ENCODE results near the gene SGTA. TPM values are rescaled to one million over a fixed set of nuclear protein-coding genes. Genes with fewer than 3 reads are reported as not detected.

Gene SGTA
- total RNA-seq, 2 donors from 2014 or later = 52.3 to 60.9 TPM

- no peaks in the 10 kb centered on the region for H3K36me3 ChIP-seq
- DNase-seq (ENCODE audit: low spot score) = no peak
Observed at GRCh38 chr19:2706251-2706650, 76.8 kb downstream of the SGTA start.

More at GRCh38 chr19:2706251-2706650, 76.8 kb downstream of the SGTA start:
- Histone ChIP-seq H3K9me3 (no peaks in the 10 kb centered on the region), H3K27me3 (no peaks in the 10 kb centered on the region), H3K27ac (no peak overlapping the region), H3K4me3 (no peak overlapping the region), H3K4me1 (peaks cover 0 to 15% of the 10 kb centered on the region in 2 donors)
- TF ChIP-seq CTCF (IDR thresholded peaks at IDR 0.05) = no peak

Other genes with a start within 250 kb of the SGTA start
- gene GNG7, start 80.6 kb downstream of the SGTA start, total RNA-seq = 10 to 100 TPM; 18.0 to 22.8 TPM
- 10 to 100 TPM; 36.5 to 58.0 TPM for gene DIRAS1, start 61.9 kb downstream of the SGTA start, total RNA-seq
- gene SLC39A3, start 43.3 kb downstream of the SGTA start, total RNA-seq = 10 to 100 TPM; 22.9 to 38.0 TPM
- 10 to 100 TPM; 33.9 to 45.8 TPM for gene THOP1, start 2.2 kb upstream of the SGTA start, total RNA-seq
- gene ZNF554, start 36.6 kb upstream of the SGTA start, total RNA-seq = 1 to 10 TPM; 3.5 to 6.0 TPM
- 1 to 10 TPM; 5.5 to 5.9 TPM for gene ZNF555, start 58.2 kb upstream of the SGTA start, total RNA-seq
- not detected for gene ZNF556, start 84.1 kb upstream of the SGTA start, total RNA-seq
- 1 to 10 TPM; 1.6 to 1.8 TPM for gene ZNF57, start 117.7 kb upstream of the SGTA start, total RNA-seq
- gene ZNF77, start 161.7 kb upstream of the SGTA start, total RNA-seq = 1 to 10 TPM; 1.7 to 4.2 TPM
- gene TLE6, start 194.3 kb upstream of the SGTA start, total RNA-seq = 1 to 10 TPM; 2.1 to 5.2 TPM
- 100 to 1,000 TPM in 1 of 2 donors, 10 to 100 TPM in 1; 41.2 to 101 TPM for gene TLE2, start 246.0 kb upstream of the SGTA start, total RNA-seq

All from right atrium auricular region (tissue), 2 donors.